ENCODE results near the gene OTUB2. TPM values are rescaled to one million over a fixed set of nuclear protein-coding genes. Genes with fewer than 3 reads are reported as not detected.

OTUB2 gene
- total RNA-seq, 1 experiment from 2014 or later: 22.2 TPM

GRCh38 chr14:94029671-94030203, 3.6 kb downstream of the OTUB2 start:
- TF ChIP-seq CTCF (IDR thresholded peaks at IDR 0.05; ENCODE audit: unreplicated experiment): no peak
- no TSS peak for BruUV-seq (replicated peaks)
- Mint-ChIP-seq H3K36me3 (ENCODE audit: insufficient read depth, unreplicated experiment) (peaks cover 51% of the 10 kb centered on the region), H3K9me3 (ENCODE audit: low read depth, unreplicated experiment) (no peaks in the 10 kb centered on the region), H3K27ac (ENCODE audit: unreplicated experiment) (peak overlapping the region; percentile 57), H3K27me3 (ENCODE audit: unreplicated experiment) (no peaks in the 10 kb centered on the region), H3K4me1 (ENCODE audit: low read depth, unreplicated experiment) (peaks cover 40% of the 10 kb centered on the region), H3K4me3 (ENCODE audit: low read depth, unreplicated experiment) (peak overlapping the region; percentile 8)
- CTCF ChIA-PET: interaction anchor here (1.4 kb wide), 1 partner anchor 49 kb away, joined by 3 read pairs; no protein-coding TSS in a partner anchor
- peak; percentile 40 for DNase-seq
- intact Hi-C loops (cut with micrococcal nuclease; ENCODE audit: unreplicated experiment): no loop called here

- no peak for TF ChIP-seq CTCF (IDR thresholded peaks at IDR 0.05; ENCODE audit: unreplicated experiment)
- H3K27ac Mint-ChIP-seq (ENCODE audit: unreplicated experiment): peak overlapping the region; percentile 57
These were observed 4.4 kb downstream of the OTUB2 start for GRCh38 chr14:94030571-94030970.

GRCh38 chr14:94031161-94031882, 5.2 kb downstream of the OTUB2 start:
- Mint-ChIP-seq H3K27ac (ENCODE audit: unreplicated experiment) (no peak overlapping the region), H3K36me3 (ENCODE audit: insufficient read depth, unreplicated experiment) (peaks cover 44% of the 10 kb centered on the region), H3K4me1 (ENCODE audit: low read depth, unreplicated experiment) (peaks cover 34% of the 10 kb centered on the region), H3K27me3 (ENCODE audit: unreplicated experiment) (no peaks in the 10 kb centered on the region), H3K9me3 (ENCODE audit: low read depth, unreplicated experiment) (no peaks in the 10 kb centered on the region), H3K4me3 (ENCODE audit: low read depth, unreplicated experiment) (no peak overlapping the region)
- DNase-seq: no peak
- no TSS peak for BruUV-seq (replicated peaks)
- no peak for TF ChIP-seq CTCF (IDR thresholded peaks at IDR 0.05; ENCODE audit: unreplicated experiment)
- CTCF ChIA-PET: no interaction called here
- intact Hi-C loops (cut with micrococcal nuclease; ENCODE audit: unreplicated experiment): no loop called here

More at GRCh38 chr14:94030571-94030970, 4.4 kb downstream of the OTUB2 start:
- DNase-seq: no peak
- intact Hi-C loops (cut with micrococcal nuclease; ENCODE audit: unreplicated experiment): no loop called here
- CTCF ChIA-PET: no interaction called here
- Mint-ChIP-seq H3K4me1 (ENCODE audit: low read depth, unreplicated experiment) (peaks cover 40% of the 10 kb centered on the region), H3K36me3 (ENCODE audit: insufficient read depth, unreplicated experiment) (peaks cover 51% of the 10 kb centered on the region), H3K4me3 (ENCODE audit: low read depth, unreplicated experiment) (no peak overlapping the region), H3K9me3 (ENCODE audit: low read depth, unreplicated experiment) (no peaks in the 10 kb centered on the region), H3K27me3 (ENCODE audit: unreplicated experiment) (no peaks in the 10 kb centered on the region)
- BruUV-seq (replicated peaks): no TSS peak

GRCh38 chr14:94031883-94032279, 5.7 kb downstream of the OTUB2 start:
- Mint-ChIP-seq H3K9me3 (ENCODE audit: low read depth, unreplicated experiment) (no peaks in the 10 kb centered on the region), H3K27me3 (ENCODE audit: unreplicated experiment) (no peaks in the 10 kb centered on the region), H3K36me3 (ENCODE audit: insufficient read depth, unreplicated experiment) (peaks cover 38% of the 10 kb centered on the region), H3K4me1 (ENCODE audit: low read depth, unreplicated experiment) (peaks cover 34% of the 10 kb centered on the region), H3K4me3 (ENCODE audit: low read depth, unreplicated experiment) (no peak overlapping the region), H3K27ac (ENCODE audit: unreplicated experiment) (no peak overlapping the region)
- CTCF ChIA-PET: no interaction called here
- intact Hi-C loops (cut with micrococcal nuclease; ENCODE audit: unreplicated experiment): no loop called here
- no TSS peak for BruUV-seq (replicated peaks)
- TF ChIP-seq CTCF (IDR thresholded peaks at IDR 0.05; ENCODE audit: unreplicated experiment): no peak
- no peak for DNase-seq

All from Calu3 (cell line).